ENCODE results near the gene LSM6. TPM values are rescaled to one million over a fixed set of nuclear protein-coding genes. Genes with fewer than 3 reads are reported as not detected.

LSM6 gene
- total and polyA plus RNA-seq, 8 donors, result 1.8 to 93.8 (median 28.7) TPM

DNA sequence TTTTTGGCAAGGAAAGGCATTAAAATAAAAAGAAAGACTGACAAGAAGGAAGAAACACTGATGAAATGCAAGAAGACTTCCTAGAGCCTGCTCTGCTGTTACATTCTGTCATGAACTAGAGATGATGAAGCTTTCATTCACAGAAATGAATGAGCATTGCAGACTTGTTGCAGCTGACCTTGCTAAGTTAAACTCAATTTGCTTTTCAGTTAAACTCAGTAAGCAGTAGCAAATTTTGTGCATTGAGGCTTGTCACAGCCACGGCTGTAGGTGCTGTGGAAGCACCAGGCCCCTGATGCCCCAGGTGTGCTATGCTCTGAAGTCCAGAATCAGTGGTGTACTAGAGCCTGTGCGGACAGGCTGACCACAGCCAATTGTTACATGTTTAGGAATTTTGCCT lies 39.6 kb upstream of the LSM6 start:
- Histone ChIP-seq H3K4me3 (no peak overlapping the region), H3K27me3 (no peaks in the 10 kb centered on the region), H3K36me3 (no peaks in the 10 kb centered on the region), H3K27ac (no peak overlapping the region), H3K4me1 (no peaks in the 10 kb centered on the region), H3K9me3 (no peaks in the 10 kb centered on the region)
- intact Hi-C loops (cut with DNase I; ENCODE audit: low total_unique reads), result no loop called here
- WGBS, 5 donors, result 90 to 98% (median 93%) methylated on average over 2 of the region's 2 CpGs
- DNase-seq, result no peak
- TF ChIP-seq EP300 (IDR thresholded peaks at IDR 0.05) (no peak), POLR2AphosphoS5 (IDR thresholded peaks at IDR 0.05) (no peak), POLR2A (IDR thresholded peaks at IDR 0.05) (no peak), CTCF (IDR thresholded peaks at IDR 0.05) (no peak)

DNA sequence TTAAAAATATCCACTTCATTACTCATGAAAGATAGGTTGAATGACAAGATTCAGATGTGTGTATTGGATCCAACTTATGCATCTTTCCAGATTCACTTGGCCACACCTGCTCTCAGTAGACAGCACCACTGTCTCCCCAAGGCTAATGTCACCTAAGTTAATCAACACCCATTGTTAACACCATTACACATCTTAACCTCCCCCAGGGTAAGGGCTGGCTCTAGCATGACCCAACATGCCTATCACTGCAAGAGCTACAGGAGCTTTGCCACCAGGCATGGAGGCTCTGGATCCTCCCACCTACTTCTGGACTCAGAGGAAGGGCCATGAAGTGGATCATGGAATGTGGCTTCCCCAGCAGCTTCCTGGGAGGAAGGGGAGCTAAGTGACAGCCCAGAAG lies 32.8 kb upstream of the LSM6 start:
- Histone ChIP-seq H3K4me1 (no peaks in the 10 kb centered on the region), H3K27ac (no peak overlapping the region), H3K9me3 (no peaks in the 10 kb centered on the region), H3K36me3 (no peaks in the 10 kb centered on the region), H3K4me3 (no peak overlapping the region), H3K27me3 (no peaks in the 10 kb centered on the region)
- TF ChIP-seq CTCF (IDR thresholded peaks at IDR 0.05) (no peak), EP300 (IDR thresholded peaks at IDR 0.05) (no peak), POLR2A (IDR thresholded peaks at IDR 0.05) (no peak), POLR2AphosphoS5 (IDR thresholded peaks at IDR 0.05) (no peak)
- intact Hi-C loops (cut with DNase I; ENCODE audit: low total_unique reads), result no loop called here
- DNase-seq, result no peak

- Histone ChIP-seq H3K4me3 (no peak overlapping the region), H3K27me3 (no peaks in the 10 kb centered on the region), H3K36me3 (no peaks in the 10 kb centered on the region), H3K4me1 (no peaks in the 10 kb centered on the region), H3K9me3 (no peaks in the 10 kb centered on the region), H3K27ac (no peak overlapping the region)
- TF ChIP-seq POLR2A (IDR thresholded peaks at IDR 0.05) (no peak), CTCF (IDR thresholded peaks at IDR 0.05) (no peak), EP300 (IDR thresholded peaks at IDR 0.05) (no peak), POLR2AphosphoS5 (IDR thresholded peaks at IDR 0.05) (no peak)
- WGBS, 5 donors, result 78 to 94% (median 93%) methylated on average over 3 of the region's 3 CpGs
- no peak for DNase-seq
- intact Hi-C loops (cut with DNase I; ENCODE audit: low total_unique reads), result no loop called here
These were observed 31.6 kb upstream of the LSM6 start for GRCh38 chr4:146143888-146144287.

- no peak overlapping the region for H3K27ac ChIP-seq
- WGBS, 5 donors, result 86 to 94% (median 92%) methylated on average over 3 of the region's 3 CpGs
These were observed 28.6 kb upstream of the LSM6 start for GRCh38 chr4:146146918-146147317.

More at GRCh38 chr4:146146918-146147317, 28.6 kb upstream of the LSM6 start:
- Histone ChIP-seq H3K4me1 (no peaks in the 10 kb centered on the region), H3K36me3 (no peaks in the 10 kb centered on the region), H3K9me3 (no peaks in the 10 kb centered on the region), H3K27me3 (no peaks in the 10 kb centered on the region), H3K4me3 (no peak overlapping the region)
- DNase-seq, result no peak
- intact Hi-C loops (cut with DNase I; ENCODE audit: low total_unique reads), result no loop called here
- TF ChIP-seq CTCF (IDR thresholded peaks at IDR 0.05) (no peak), POLR2AphosphoS5 (IDR thresholded peaks at IDR 0.05) (no peak), POLR2A (IDR thresholded peaks at IDR 0.05) (no peak), EP300 (IDR thresholded peaks at IDR 0.05) (no peak)

Measured in stomach (tissue), 9 donors.